ENCODE results near the gene B4GALT2. TPM values are rescaled to one million over a fixed set of nuclear protein-coding genes. Genes with fewer than 3 reads are reported as not detected.

B4GALT2 gene
- total and polyA plus RNA-seq, 2 donors (not counting 3 experiments of a cell fraction or from before 2014, with no cell fraction given): 80.0 to 103 TPM

DNA sequence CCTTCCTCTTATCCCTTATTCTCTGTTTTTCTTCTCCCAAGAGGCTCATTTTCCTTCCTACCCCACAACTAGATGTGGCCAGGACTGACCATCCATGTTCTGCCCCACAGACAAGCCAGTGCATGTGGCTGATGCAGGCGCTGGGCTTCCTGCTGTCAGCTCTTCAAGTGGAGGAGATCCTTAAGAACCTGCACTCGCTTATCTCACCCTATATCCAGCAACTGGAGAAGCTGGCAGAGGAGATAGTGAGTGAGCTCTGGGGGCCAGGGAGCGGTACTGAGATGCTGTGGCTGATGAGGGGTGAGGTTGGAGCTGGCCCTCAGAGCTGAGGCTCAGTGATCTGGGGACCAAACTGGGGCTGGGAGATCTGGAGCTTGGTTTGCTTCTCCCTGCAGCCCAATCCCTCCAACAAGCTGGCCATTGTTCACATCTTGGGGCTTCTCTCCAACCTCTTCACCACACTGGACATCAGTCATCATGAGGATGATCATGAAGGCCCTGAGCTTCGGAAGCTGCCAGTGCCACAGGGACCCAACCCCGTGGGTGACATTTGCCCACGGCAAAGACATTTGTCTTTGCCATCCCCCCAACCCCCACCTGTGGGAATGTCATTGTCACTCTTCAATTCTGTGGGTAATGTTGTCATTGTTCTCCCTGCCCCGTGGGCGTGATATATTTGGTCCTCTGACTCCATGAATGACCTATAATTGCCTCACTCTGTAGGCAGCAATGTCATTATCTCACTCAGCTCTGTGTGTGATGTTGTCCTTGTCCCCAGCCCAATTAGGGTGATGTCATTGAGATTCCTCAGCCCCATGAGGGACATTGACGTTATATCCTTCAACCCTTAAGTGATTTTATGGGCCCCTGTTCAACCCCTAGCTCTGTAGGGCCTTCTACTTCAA, 20.4 kb upstream of the B4GALT2 start:
- FAIRE-seq: no peak
- DNase-seq (ENCODE audit: low read depth, low spot score): no peak
- Histone ChIP-seq H3K4me3 (replicated peaks in 1 of 3; ENCODE audit: insufficient read depth in 1 of 3, low read depth in 1 of 3, low read length in 3 of 3) (no peak overlapping the region), H3K36me3 (ENCODE audit: control insufficient read depth in 2 of 2, extremely low read depth in 1 of 2, insufficient read depth in 2 of 2, low read length in 2 of 2) (peaks cover 5 to 33% of the 10 kb centered on the region in 2 experiments), H3K9me3 (replicated peaks; ENCODE audit: control insufficient read depth, insufficient read depth, low read length) (no peaks in the 10 kb centered on the region), H3K4me2 (ENCODE audit: insufficient read depth, low read length) (no peak overlapping the region), H3K27ac (ENCODE audit: insufficient read depth, low read depth, low read length) (no peak overlapping the region), H3K9ac (replicated peaks; ENCODE audit: extremely low read depth, insufficient read depth, low read length) (no peak overlapping the region), H3K79me2 (ENCODE audit: control insufficient read depth, insufficient read depth, low read length) (no peaks in the 10 kb centered on the region), H4K20me1 (replicated peaks; ENCODE audit: control insufficient read depth, extremely low read depth, insufficient read depth, low read length) (no peaks in the 10 kb centered on the region), H3K4me1 (ENCODE audit: control insufficient read depth, extremely low read depth, insufficient read depth, low read length) (no peaks in the 10 kb centered on the region), H3K27me3 (ENCODE audit: control insufficient read depth in 2 of 2, insufficient read depth in 2 of 2, low read length in 2 of 2) (no peaks in the 10 kb centered on the region), H3K9me1 (replicated peaks; ENCODE audit: control insufficient read depth, extremely low read depth, insufficient read depth, low read length) (no peaks in the 10 kb centered on the region), H2AFZ (ENCODE audit: low read depth, low read length) (no peak overlapping the region)
- CTCF ChIA-PET: interaction anchor here (1.0 to 1.7 kb wide), 5 partner anchors 8 to 196 kb away, joined by 3 to 8 read pairs (median 3); partner anchors contain the start of genes ARTN and ATP6V0B
- dilution Hi-C loops (cut with MboI; ENCODE audit: extremely low pct_ligation_motif_present, low sequenced_read_pairs) (no loop called here), intact Hi-C loops (cut with micrococcal nuclease) (no loop called here)
- POLR2A ChIA-PET: no interaction called here
- TF ChIP-seq EZH2 (IDR thresholded peaks at IDR 0.05; ENCODE audit: borderline replicate concordance, low read depth, low read length, severe bottlenecking) (no peak), FOS (IDR thresholded peaks at IDR 0.05; ENCODE audit: borderline replicate concordance, insufficient read depth, low read length) (no peak), MYC (IDR thresholded peaks at IDR 0.05; ENCODE audit: low read depth, low read length) (no peak), GATA2 (IDR thresholded peaks at IDR 0.05; ENCODE audit: insufficient read depth, insufficient read length, low read depth, low read length) (no peak), POLR2AphosphoS5 (IDR thresholded peaks at IDR 0.05; ENCODE audit: insufficient read depth, low read depth, low read length) (no peak), POLR2A (IDR thresholded peaks at IDR 0.05; ENCODE audit: low read depth, low read length) (no peak), JUN (IDR thresholded peaks at IDR 0.05; ENCODE audit: borderline replicate concordance, insufficient read depth, insufficient read length, low read depth) (no peak)
- TF ChIP-seq, protein P1, sequence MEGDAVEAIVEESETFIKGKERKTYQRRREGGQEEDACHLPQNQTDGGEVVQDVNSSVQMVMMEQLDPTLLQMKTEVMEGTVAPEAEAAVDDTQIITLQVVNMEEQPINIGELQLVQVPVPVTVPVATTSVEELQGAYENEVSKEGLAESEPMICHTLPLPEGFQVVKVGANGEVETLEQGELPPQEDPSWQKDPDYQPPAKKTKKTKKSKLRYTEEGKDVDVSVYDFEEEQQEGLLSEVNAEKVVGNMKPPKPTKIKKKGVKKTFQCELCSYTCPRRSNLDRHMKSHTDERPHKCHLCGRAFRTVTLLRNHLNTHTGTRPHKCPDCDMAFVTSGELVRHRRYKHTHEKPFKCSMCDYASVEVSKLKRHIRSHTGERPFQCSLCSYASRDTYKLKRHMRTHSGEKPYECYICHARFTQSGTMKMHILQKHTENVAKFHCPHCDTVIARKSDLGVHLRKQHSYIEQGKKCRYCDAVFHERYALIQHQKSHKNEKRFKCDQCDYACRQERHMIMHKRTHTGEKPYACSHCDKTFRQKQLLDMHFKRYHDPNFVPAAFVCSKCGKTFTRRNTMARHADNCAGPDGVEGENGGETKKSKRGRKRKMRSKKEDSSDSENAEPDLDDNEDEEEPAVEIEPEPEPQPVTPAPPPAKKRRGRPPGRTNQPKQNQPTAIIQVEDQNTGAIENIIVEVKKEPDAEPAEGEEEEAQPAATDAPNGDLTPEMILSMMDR (IDR thresholded peaks at IDR 0.05; ENCODE audit: extremely low read depth in 1 of 2, insufficient read depth in 1 of 2, low read depth in 1 of 2, low read length in 2 of 2): no peak
- TF ChIP-seq, protein P2, sequence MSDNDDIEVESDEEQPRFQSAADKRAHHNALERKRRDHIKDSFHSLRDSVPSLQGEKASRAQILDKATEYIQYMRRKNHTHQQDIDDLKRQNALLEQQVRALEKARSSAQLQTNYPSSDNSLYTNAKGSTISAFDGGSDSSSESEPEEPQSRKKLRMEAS (IDR thresholded peaks at IDR 0.05; ENCODE audit: insufficient read depth, insufficient read length): no peak
- BruUV-seq (replicated peaks): no TSS peak

Measured in endothelial cell of umbilical vein (primary cell).